Kidney epithelial cell (primary cell): ENCODE data around the gene CUL9. TPM values are rescaled to one million over a fixed set of nuclear protein-coding genes. Genes with fewer than 3 reads are reported as not detected.

ENCODE experiments used
- DNase-seq: peaks from one replicate; pipeline ENCODE4 v3.0.0-alpha.2; 2010; ENCODE audit warnings: low read depth
- H3K27me3 ChIP-seq: 2 replicates; pipeline ENCODE4 v1.6.0; 2011; ENCODE audit warnings: low read length; ENCODE audit not compliant: control insufficient read depth, insufficient read depth
- H3K36me3 ChIP-seq: 2 replicates; pipeline ENCODE4 v1.5.1; 2011; ENCODE audit warnings: low read length; ENCODE audit not compliant: control insufficient read depth, insufficient read depth
- H3K4me3 ChIP-seq: 2 replicates; pipeline ENCODE4 v1.5.1; 2011; ENCODE audit warnings: low read depth, mild to moderate bottlenecking, control low read depth, low read length
- total RNA-seq: library from RNA; depleted of rRNA; stranded (reverse); fragments of >200 nt; gene quantifications from 2 replicates; pipeline ENCODE4 v1.2.3, GENCODE V29; 2015
- TF ChIP-seq, protein P1 (sequence below): IDR thresholded peaks from 2 replicates; pipeline ENCODE4 v1.5.1; 2011; ENCODE audit warnings: mild to moderate bottlenecking, moderate library complexity, low read length, control low read depth, inconsistent platforms; ENCODE audit not compliant: insufficient read depth, poor library complexity, severe bottlenecking

CUL9 gene
- total RNA-seq, 1 donor from 2014 or later, result 41.1 TPM

DNA sequence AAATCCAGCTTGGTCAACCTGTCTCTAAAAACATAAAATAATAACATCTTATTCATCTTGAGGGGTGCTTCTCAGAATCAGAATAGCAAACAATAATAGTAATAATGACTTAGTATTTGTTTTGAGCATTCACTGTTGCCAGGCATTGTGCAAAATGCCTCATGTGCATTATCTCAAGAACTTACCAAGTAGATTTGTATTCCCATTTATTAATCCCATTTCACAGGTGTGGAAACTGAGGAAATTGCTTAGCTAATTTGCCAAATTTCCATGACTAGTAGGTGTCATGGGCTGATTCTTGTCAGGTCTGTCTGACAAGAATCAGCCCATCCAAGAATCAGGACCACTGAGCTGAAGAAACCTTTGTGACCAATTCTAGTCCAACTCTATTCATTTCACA, 66.8 kb downstream of the CUL9 start:
- Histone ChIP-seq H3K4me3 (no peak overlapping the region), H3K36me3 (no peaks in the 10 kb centered on the region), H3K27me3 (peaks cover 33% of the 10 kb centered on the region)
- TF ChIP-seq, protein P1, sequence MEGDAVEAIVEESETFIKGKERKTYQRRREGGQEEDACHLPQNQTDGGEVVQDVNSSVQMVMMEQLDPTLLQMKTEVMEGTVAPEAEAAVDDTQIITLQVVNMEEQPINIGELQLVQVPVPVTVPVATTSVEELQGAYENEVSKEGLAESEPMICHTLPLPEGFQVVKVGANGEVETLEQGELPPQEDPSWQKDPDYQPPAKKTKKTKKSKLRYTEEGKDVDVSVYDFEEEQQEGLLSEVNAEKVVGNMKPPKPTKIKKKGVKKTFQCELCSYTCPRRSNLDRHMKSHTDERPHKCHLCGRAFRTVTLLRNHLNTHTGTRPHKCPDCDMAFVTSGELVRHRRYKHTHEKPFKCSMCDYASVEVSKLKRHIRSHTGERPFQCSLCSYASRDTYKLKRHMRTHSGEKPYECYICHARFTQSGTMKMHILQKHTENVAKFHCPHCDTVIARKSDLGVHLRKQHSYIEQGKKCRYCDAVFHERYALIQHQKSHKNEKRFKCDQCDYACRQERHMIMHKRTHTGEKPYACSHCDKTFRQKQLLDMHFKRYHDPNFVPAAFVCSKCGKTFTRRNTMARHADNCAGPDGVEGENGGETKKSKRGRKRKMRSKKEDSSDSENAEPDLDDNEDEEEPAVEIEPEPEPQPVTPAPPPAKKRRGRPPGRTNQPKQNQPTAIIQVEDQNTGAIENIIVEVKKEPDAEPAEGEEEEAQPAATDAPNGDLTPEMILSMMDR, result no peak
- DNase-seq, result no peak

DNA sequence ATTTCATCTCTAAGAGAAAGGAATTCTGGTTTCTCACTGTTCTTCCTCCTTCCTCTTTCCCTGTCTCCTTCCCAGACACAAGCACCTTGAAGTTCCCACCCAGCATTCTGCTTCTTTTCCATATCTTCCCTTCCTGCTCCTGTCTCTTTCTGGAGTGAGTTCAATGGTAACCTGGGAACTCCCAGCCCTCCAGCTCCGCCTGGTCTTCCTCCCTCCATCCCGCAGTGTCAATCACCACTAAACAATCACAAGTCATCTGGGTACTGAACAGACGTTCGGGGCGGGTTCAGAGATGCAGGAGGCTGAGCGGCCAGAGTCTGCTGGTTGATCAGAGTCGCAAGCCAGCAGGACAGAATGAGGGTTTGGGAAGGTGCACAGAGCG, 69.0 kb downstream of the CUL9 start:
- no peak overlapping the region for H3K4me3 ChIP-seq
- TF ChIP-seq, protein P1, result no peak

DNA sequence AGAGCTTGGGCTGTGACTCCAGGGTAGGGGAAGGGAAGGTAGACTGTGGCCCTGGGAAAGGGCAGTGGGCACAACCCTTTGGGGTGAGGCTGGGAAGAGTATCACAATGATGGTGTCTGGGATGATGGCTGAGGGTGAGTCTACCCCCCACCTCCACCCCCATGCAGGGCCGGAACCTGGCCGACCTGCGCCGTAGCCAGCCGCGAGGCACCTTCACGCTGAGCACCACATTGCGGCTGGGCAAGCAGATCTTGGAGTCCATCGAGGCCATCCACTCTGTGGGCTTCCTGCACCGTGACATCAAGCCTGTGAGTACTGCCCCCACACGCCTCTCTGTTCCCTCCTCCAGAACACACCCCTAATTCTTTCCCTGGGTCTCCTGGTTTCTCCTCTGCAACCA, 71.4 kb downstream of the CUL9 start:
- H3K4me3 ChIP-seq, result no peak overlapping the region
- TF ChIP-seq, protein P1, result no peak
- DNase-seq, result no peak
- H3K27me3 ChIP-seq, result peaks cover 22% of the 10 kb centered on the region
- no peaks in the 10 kb centered on the region for H3K36me3 ChIP-seq

More for the DNA sequence above, 69.0 kb downstream of the CUL9 start:
- Histone ChIP-seq H3K27me3 (peaks cover 20% of the 10 kb centered on the region), H3K36me3 (no peaks in the 10 kb centered on the region)
- no peak for DNase-seq

DNA sequence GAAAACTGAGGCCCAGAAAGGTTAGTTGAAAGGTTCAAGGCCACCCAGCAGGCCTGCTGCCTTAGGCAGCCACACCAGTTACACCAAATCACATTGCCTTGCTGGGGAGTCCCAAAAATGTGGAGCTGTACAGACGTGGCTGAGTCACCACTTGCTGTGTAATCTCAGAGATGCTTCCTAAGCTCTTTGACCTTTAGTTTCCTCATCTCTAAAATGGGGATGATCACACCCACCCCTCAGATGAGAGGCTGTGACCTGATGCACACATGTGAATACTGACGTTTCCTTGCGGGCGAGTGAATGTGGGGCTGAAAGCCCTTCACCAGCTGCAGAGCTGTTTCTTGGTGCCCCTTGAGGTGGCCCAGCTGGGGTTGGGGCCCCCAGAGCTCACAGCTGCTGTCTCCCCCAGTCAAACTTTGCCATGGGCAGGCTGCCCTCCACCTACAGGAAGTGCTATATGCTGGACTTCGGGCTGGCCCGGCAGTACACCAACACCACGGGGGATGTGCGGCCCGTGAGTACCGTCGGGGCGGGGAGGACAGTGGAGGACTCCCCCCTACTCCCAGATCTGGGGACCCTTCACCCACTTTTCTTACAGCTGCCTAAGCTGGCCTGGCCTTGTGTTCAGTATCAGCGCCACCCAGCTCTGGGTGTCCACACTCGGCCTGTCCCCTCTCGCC, 72.3 kb downstream of the CUL9 start:
- Histone ChIP-seq H3K27me3 (peaks cover 27% of the 10 kb centered on the region), H3K36me3 (no peaks in the 10 kb centered on the region), H3K4me3 (no peak overlapping the region)
- TF ChIP-seq, protein P1, result no peak
- DNase-seq, result no peak

DNA sequence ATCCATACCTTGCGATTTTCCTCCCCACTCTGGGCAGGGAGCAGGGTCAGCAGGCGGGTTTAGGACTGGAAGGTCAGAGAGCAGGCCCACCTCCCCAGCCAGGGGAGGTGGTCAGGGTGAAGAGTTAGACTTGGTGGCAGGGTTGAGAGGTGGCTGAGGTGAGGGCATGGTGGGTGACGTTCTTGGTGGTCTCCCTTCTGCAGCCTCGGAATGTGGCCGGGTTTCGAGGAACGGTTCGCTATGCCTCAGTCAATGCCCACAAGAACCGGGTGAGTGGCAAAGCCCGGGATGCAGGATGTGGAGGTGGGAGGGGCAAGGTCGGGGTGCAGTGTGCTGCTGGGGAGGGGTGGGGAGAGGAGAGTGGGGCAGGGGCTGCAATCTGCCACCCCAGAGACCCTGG, 72.8 kb downstream of the CUL9 start:
- peaks cover 27% of the 10 kb centered on the region for H3K27me3 ChIP-seq
- no peaks in the 10 kb centered on the region for H3K36me3 ChIP-seq
- TF ChIP-seq, protein P1, result no peak
- no peak overlapping the region for H3K4me3 ChIP-seq
- DNase-seq, result no peak
